ENCODE measurements around the gene TFF3. TPM values are rescaled to one million over a fixed set of nuclear protein-coding genes. Genes with fewer than 3 reads are reported as not detected.

The TFF3 gene
- total and polyA plus RNA-seq, 2 of the 13 experiments (the other 11 are each of a cell fraction or from before 2014, with no cell fraction given): 14.2 to 26.9 TPM

DNA sequence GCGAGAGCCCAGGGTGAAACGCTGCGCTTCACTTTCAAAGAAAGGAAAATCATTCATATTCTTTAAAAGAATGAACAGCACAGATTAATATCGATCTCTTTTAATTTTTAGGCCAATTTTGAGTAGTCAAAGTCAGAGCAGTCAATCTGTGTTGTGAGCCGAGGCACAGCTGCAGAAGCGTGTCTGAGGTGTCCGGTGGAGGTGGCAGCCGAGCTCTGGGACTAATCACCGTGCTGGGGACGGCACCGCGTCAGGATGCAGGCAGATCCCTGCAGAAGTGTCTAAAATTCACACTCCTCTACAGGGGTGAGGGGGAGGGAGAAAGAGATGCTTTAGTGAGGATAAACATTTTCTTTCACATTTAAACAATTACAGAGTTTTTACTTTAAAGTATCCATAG lies 47.0 kb upstream of the TFF3 start:
- no peak for ATAC-seq
- Histone ChIP-seq H3K36me3 (replicated peaks in 1 of 2; ENCODE audit: control insufficient read depth in 1 of 2, insufficient read depth in 2 of 2, low read length in 2 of 2) (no peaks in the 10 kb centered on the region), H3K9me3 (ENCODE audit: low read length) (no peaks in the 10 kb centered on the region; the same call in 1 of the 2 replicates), H3K4me1 (ENCODE audit: insufficient read depth, low read length) (peaks cover 36% of the 10 kb centered on the region), H3K9ac (ENCODE audit: insufficient read depth, low read depth, low read length) (no peak overlapping the region), H2AFZ (ENCODE audit: low read length) (no peak overlapping the region), H3K4me3 (replicated peaks in 1 of 3; ENCODE audit: insufficient read depth in 1 of 3, low read depth in 2 of 3, low read length in 3 of 3) (no peak overlapping the region), H3K27ac (ENCODE audit: extremely low read length, insufficient read depth, low read length) (no peak overlapping the region), H4K20me1 (ENCODE audit: insufficient read depth, low read length) (no peaks in the 10 kb centered on the region), H3K27me3 (ENCODE audit: control insufficient read depth in 1 of 2, insufficient read depth in 2 of 2, low read length in 2 of 2) (peaks cover 0 to 17% of the 10 kb centered on the region in 2 experiments; a peak in 1 of 5 replicates), H3K4me2 (ENCODE audit: low read depth, low read length) (no peak overlapping the region), H3K79me2 (ENCODE audit: insufficient read depth, low read length) (no peaks in the 10 kb centered on the region)
- CTCF ChIA-PET (ENCODE audit: low intra/inter-chr PET ratio, low total read pairs): no interaction called here
- POLR2A ChIA-PET: no interaction called here
- no peak for TF ChIP-seq ZFP36L2 (CRISPR knock-in tag; IDR thresholded peaks at IDR 0.05)
- no peak for TF ChIP-seq CAMTA2 (CRISPR knock-in tag; IDR thresholded peaks at IDR 0.05; ENCODE audit: borderline replicate concordance)
- TF ChIP-seq, protein P1, sequence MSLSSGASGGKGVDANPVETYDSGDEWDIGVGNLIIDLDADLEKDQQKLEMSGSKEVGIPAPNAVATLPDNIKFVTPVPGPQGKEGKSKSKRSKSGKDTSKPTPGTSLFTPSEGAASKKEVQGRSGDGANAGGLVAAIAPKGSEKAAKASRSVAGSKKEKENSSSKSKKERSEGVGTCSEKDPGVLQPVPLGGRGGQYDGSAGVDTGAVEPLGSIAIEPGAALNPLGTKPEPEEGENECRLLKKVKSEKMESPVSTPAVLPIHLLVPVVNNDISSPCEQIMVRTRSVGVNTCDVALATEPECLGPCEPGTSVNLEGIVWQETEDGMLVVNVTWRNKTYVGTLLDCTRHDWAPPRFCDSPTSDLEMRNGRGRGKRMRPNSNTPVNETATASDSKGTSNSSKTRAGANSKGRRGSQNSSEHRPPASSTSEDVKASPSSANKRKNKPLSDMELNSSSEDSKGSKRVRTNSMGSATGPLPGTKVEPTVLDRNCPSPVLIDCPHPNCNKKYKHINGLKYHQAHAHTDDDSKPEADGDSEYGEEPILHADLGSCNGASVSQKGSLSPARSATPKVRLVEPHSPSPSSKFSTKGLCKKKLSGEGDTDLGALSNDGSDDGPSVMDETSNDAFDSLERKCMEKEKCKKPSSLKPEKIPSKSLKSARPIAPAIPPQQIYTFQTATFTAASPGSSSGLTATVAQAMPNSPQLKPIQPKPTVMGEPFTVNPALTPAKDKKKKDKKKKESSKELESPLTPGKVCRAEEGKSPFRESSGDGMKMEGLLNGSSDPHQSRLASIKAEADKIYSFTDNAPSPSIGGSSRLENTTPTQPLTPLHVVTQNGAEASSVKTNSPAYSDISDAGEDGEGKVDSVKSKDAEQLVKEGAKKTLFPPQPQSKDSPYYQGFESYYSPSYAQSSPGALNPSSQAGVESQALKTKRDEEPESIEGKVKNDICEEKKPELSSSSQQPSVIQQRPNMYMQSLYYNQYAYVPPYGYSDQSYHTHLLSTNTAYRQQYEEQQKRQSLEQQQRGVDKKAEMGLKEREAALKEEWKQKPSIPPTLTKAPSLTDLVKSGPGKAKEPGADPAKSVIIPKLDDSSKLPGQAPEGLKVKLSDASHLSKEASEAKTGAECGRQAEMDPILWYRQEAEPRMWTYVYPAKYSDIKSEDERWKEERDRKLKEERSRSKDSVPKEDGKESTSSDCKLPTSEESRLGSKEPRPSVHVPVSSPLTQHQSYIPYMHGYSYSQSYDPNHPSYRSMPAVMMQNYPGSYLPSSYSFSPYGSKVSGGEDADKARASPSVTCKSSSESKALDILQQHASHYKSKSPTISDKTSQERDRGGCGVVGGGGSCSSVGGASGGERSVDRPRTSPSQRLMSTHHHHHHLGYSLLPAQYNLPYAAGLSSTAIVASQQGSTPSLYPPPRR (CRISPR knock-in tag; IDR thresholded peaks at IDR 0.05; ENCODE audit: borderline replicate concordance): no peak
- TF ChIP-seq, protein P2, sequence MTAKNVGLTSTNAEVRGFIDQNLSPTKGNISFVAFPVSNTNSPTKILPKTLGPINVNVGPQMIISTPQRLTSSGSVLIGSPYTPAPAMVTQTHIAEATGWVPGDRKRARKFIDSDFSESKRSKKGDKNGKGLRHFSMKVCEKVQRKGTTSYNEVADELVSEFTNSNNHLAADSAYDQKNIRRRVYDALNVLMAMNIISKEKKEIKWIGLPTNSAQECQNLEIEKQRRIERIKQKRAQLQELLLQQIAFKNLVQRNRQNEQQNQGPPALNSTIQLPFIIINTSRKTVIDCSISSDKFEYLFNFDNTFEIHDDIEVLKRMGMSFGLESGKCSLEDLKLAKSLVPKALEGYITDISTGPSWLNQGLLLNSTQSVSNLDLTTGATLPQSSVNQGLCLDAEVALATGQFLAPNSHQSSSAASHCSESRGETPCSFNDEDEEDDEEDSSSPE (CRISPR knock-in tag; IDR thresholded peaks at IDR 0.05): no peak
- TF ChIP-seq, protein P3, sequence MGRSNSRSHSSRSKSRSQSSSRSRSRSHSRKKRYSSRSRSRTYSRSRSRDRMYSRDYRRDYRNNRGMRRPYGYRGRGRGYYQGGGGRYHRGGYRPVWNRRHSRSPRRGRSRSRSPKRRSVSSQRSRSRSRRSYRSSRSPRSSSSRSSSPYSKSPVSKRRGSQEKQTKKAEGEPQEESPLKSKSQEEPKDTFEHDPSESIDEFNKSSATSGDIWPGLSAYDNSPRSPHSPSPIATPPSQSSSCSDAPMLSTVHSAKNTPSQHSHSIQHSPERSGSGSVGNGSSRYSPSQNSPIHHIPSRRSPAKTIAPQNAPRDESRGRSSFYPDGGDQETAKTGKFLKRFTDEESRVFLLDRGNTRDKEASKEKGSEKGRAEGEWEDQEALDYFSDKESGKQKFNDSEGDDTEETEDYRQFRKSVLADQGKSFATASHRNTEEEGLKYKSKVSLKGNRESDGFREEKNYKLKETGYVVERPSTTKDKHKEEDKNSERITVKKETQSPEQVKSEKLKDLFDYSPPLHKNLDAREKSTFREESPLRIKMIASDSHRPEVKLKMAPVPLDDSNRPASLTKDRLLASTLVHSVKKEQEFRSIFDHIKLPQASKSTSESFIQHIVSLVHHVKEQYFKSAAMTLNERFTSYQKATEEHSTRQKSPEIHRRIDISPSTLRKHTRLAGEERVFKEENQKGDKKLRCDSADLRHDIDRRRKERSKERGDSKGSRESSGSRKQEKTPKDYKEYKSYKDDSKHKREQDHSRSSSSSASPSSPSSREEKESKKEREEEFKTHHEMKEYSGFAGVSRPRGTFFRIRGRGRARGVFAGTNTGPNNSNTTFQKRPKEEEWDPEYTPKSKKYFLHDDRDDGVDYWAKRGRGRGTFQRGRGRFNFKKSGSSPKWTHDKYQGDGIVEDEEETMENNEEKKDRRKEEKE (IDR thresholded peaks at IDR 0.05): no peak
- no peak for TF ChIP-seq BHLHE40 (IDR thresholded peaks at IDR 0.05; ENCODE audit: low read length)
- no peak for TF ChIP-seq CHD4 (IDR thresholded peaks at IDR 0.05; ENCODE audit: borderline replicate concordance, low read length)
- no peak for FAIRE-seq
- 78% methylated on average over 12 of the region's 12 CpGs for WGBS (ENCODE audit: low lambda C conversion rate)
- in situ Hi-C loops (cut with HindIII; ENCODE audit: extremely low pct_ligation_motif_present, low pct_unique_long_range_greater_than_20kb): no loop called here
- no peak for DNase-seq (ENCODE audit: low spot score)
- no TSS peak for BruUV-seq (replicated peaks)
- intact Hi-C loops (cut with micrococcal nuclease; ENCODE audit: unreplicated experiment): no loop called here
